SK-N-SH (cell line): ENCODE measurements around the gene GABRB1.

ENCODE experiments used
- CTCF ChIP-seq: fragments of 200-600 bp; sonication (generic); IDR thresholded peaks from 2 replicates; pipeline ENCODE4 v1.6.1; 2017; ENCODE audit warnings: antibody characterized with exemption, mild to moderate bottlenecking, moderate library complexity
- EP300 ChIP-seq, 2 experiments: IDR thresholded peaks; 2 replicates each; pipeline versions ENCODE4 v1.4.0 to v1.6.1; 2012; ENCODE audit warnings: borderline replicate concordance in 1 of 2, low read depth in 1 of 2, low read length in 1 of 2
- EZH2phosphoT487 ChIP-seq: fragments of 200-600 bp; sonication (generic); IDR thresholded peaks from 2 replicates; pipeline ENCODE4 v1.6.1; 2017; ENCODE audit warnings: low read depth, mixed run types, mild to moderate bottlenecking, antibody characterized with exemption, moderate library complexity, borderline replicate concordance
- FOXM1 ChIP-seq: IDR thresholded peaks from 2 replicates; pipeline ENCODE4 v1.4.0; 2012; ENCODE audit warnings: low read depth, mild to moderate bottlenecking
- MXI1 ChIP-seq: IDR thresholded peaks from 2 replicates; pipeline ENCODE4 v1.6.1; 2012; ENCODE audit warnings: mild to moderate bottlenecking, low read depth, low read length, improper control_type of control experiment
- RFX5 ChIP-seq: IDR thresholded peaks from 2 replicates; pipeline ENCODE4 v1.6.1; 2012; ENCODE audit warnings: mild to moderate bottlenecking, improper control_type of control experiment, low read length
- TCF12 ChIP-seq: IDR thresholded peaks from 2 replicates; pipeline ENCODE4 v1.4.0; 2012
- USF2 ChIP-seq: fragments of 150-350 bp; IDR thresholded peaks from 2 replicates; pipeline ENCODE4 v1.6.1; 2017; ENCODE audit warnings: antibody characterized with exemption, low read length, low read depth, borderline replicate concordance

DNA sequence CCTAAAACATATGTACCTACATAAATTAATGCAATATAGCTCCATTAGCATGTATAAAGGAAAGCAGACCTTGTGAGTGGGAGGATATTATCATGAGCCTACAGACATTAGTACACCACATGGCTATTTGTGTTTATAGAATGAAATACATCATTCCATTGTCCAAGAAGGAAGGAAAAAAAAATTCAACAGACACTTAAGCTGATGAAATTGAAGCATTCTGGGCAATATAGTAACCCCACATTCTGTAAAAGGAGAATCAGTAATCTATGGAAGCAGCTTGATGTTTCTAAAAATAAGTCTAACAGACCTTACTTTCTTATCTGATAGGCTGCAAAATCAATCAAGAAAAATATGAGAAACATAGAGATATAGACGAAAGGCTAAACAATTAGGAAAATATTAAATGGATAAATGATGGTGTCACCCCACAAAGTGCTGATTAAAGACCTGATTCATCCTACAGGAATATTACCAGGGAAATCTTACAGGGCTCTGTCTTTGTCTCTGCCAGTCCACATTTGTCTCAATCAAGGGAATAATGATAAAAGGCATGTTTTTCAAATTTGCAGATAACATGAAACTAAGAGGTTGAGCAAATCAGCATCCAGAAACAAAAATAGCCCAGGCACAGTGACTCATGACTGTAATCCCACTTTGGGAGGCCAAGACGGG is 355.3 kb downstream of the GABRB1 start:
- TF ChIP-seq CTCF: no peak
- peak in 1 of 2 experiments; percentile 37; a peak in 1 of 4 replicates for TF ChIP-seq EP300 (IDR thresholded peaks at IDR 0.05; ENCODE audit: borderline replicate concordance in 1 of 2, low read depth in 1 of 2, low read length in 1 of 2)
- no peak for TF ChIP-seq USF2
- no peak for TF ChIP-seq FOXM1
- no peak for TF ChIP-seq RFX5
- TF ChIP-seq MXI1: peak; percentile 16; the same call in 1 of the 2 replicates
- TF ChIP-seq TCF12: peak; percentile 5; the same call in 1 of the 2 replicates
- no peak for TF ChIP-seq EZH2phosphoT487
